PC-3 (cell line): ENCODE results near the gene HID1. TPM values are rescaled to one million over a fixed set of nuclear protein-coding genes. Genes with fewer than 3 reads are reported as not detected.

Experiments
- ATAC-seq: fragments of 200-7000 bp; cut with Tn5 transposase; 2 replicates; pipeline ENCODE4 v1.9.1; 2020; ENCODE audit warnings: mild to moderate bottlenecking, moderate library complexity
- BruUV-seq: library from RNA; stranded (reverse); fragments of 400-500 nt; replicated peaks from 2 replicates; lab custom pipeline; 2021; lab: Mats Ljungman, UMichigan
- CTCF ChIA-PET: fragments of 300-600 bp; sonication (Branson Sonifier 250); formaldehyde crosslinking; loops from one replicate; lab custom pipeline; 2022; ENCODE audit warnings: antibody characterized with exemption; lab: Charles Lee
- POLR2A ChIA-PET: fragments of 300-600 bp; sonication (Branson Sonifier 250); formaldehyde crosslinking; loops from one replicate; lab custom pipeline; 2022; ENCODE audit warnings: antibody characterized with exemption; ENCODE audit not compliant: unreplicated experiment; lab: Charles Lee
- DNase-seq: peaks from one replicate; pipeline ENCODE4 v3.0.0-alpha.2; 2015
- H2AFZ ChIP-seq: fragments of 300-600 bp; sonication (generic); 2 replicates; pipeline ENCODE4 v1.6.0; 2016; ENCODE audit warnings: antibody characterized with exemption, low read length
- H3F3A ChIP-seq: fragments of 300-600 bp; sonication (generic); one replicate; pipeline ENCODE4 v1.6.0; 2017; ENCODE audit warnings: antibody characterized with exemption, low read length, control low read depth, mild to moderate bottlenecking; ENCODE audit not compliant: unreplicated experiment
- H3K27ac ChIP-seq: fragments of 300-600 bp; sonication (generic); 2 replicates; pipeline ENCODE4 v1.5.1; 2016; ENCODE audit warnings: mild to moderate bottlenecking, low read length
- H3K27me3 ChIP-seq: fragments of 300-600 bp; sonication (generic); 2 replicates; pipeline ENCODE4 v1.6.1; 2016; ENCODE audit warnings: low read length, mixed read lengths
- H3K36me3 ChIP-seq: fragments of 300-600 bp; sonication (generic); 2 replicates; pipeline ENCODE4 v1.6.1; 2016; ENCODE audit warnings: low read depth, mixed run types, low read length, mixed read lengths
- H3K4me1 ChIP-seq: fragments of 300-600 bp; sonication (generic); 2 replicates; pipeline ENCODE4 v1.5.1; 2016; ENCODE audit warnings: low read length; ENCODE audit not compliant: insufficient read depth
- H3K4me2 ChIP-seq: fragments of 300-600 bp; sonication (generic); 2 replicates; pipeline ENCODE4 v1.6.0; 2016; ENCODE audit warnings: low read length
- H3K4me3 ChIP-seq: fragments of 300-600 bp; sonication (generic); 2 replicates; pipeline ENCODE4 v1.5.1; 2016; ENCODE audit warnings: mild to moderate bottlenecking, low read length, mixed read lengths
- H3K79me2 ChIP-seq: fragments of 300-600 bp; sonication (generic); 2 replicates; pipeline ENCODE4 v1.6.1; 2017; ENCODE audit warnings: low read length, mixed read lengths
- H3K9ac ChIP-seq: fragments of 300-600 bp; sonication (generic); 2 replicates; pipeline ENCODE4 v1.6.0; 2016; ENCODE audit warnings: mild to moderate bottlenecking, low read length
- H3K9me2 ChIP-seq: fragments of 300-600 bp; sonication (generic); replicated peaks from 2 replicates; pipeline ENCODE4 v1.6.1; 2016; ENCODE audit warnings: mixed run types, low read length, mixed read lengths
- H3K9me3 ChIP-seq: fragments of 300-600 bp; sonication (generic); 2 replicates; pipeline ENCODE4 v1.6.1; 2016; ENCODE audit warnings: low read length, mixed read lengths
- H4K20me1 ChIP-seq: fragments of 300-600 bp; sonication (generic); 2 replicates; pipeline ENCODE4 v1.6.1; 2016; ENCODE audit warnings: low read length, mixed read lengths
- CTCF ChIP-seq: fragments of 300-600 bp; sonication (generic); conservative IDR thresholded peaks from 2 replicates; pipeline ENCODE4 v1.5.1; 2017; ENCODE audit warnings: antibody characterized with exemption, low read depth, mild to moderate bottlenecking, low read length
- EZH2 ChIP-seq: fragments of 300-600 bp; sonication (generic); IDR thresholded peaks from one replicate; pipeline ENCODE4 v1.6.1; 2017; ENCODE audit warnings: antibody characterized with exemption, mild to moderate bottlenecking, low read length; ENCODE audit not compliant: unreplicated experiment
- EZH2phosphoT487 ChIP-seq: fragments of 300-600 bp; sonication (generic); IDR thresholded peaks from 2 replicates; pipeline ENCODE4 v1.6.1; 2018; ENCODE audit warnings: mild to moderate bottlenecking, antibody characterized with exemption, low read length, borderline replicate concordance
- intact Hi-C: fragments of 100-400 bp; cut with micrococcal nuclease; formaldehyde crosslinking; loops from 2 replicates; pipeline ENCODE4 v1.9.0; 2023
- total RNA-seq: library from RNA; depleted of rRNA; stranded (reverse); fragments of >200 nt; gene quantifications from 2 replicates; pipeline ENCODE4 v1.2.3, GENCODE V29; 2014

The HID1 gene
- total RNA-seq, 1 experiment from 2014 or later = 40.6 TPM

- no peaks in the 10 kb centered on the region for H3F3A ChIP-seq
- H2AFZ ChIP-seq = no peak overlapping the region
- no TSS peak for BruUV-seq
- H3K27me3 ChIP-seq = no peaks in the 10 kb centered on the region
- DNase-seq (no peak), ATAC-seq (no peak)
- intact Hi-C loops = no loop called here
- no peaks in the 10 kb centered on the region for H4K20me1 ChIP-seq
- H3K4me1 ChIP-seq = peaks cover 11% of the 10 kb centered on the region
- no peak overlapping the region for H3K27ac ChIP-seq
- no peaks in the 10 kb centered on the region for H3K9me2 ChIP-seq
- CTCF ChIA-PET = no interaction called here
- H3K36me3 ChIP-seq = peaks cover 42% of the 10 kb centered on the region
- H3K4me3 ChIP-seq = no peak overlapping the region
- peaks cover 18% of the 10 kb centered on the region for H3K79me2 ChIP-seq
- H3K9ac ChIP-seq = no peak overlapping the region
- no peak overlapping the region for H3K4me2 ChIP-seq
- no peaks in the 10 kb centered on the region for H3K9me3 ChIP-seq
- TF ChIP-seq CTCF (no peak), EZH2 (no peak), EZH2phosphoT487 (no peak)
- POLR2A ChIA-PET = no interaction called here
Observed at GRCh38 chr17:75019710-75020109, 47.2 kb upstream of the HID1 start.

- no peak for ATAC-seq
- BruUV-seq = no TSS peak
- TF ChIP-seq CTCF = no peak
- TF ChIP-seq EZH2phosphoT487 = no peak
- no peak for TF ChIP-seq EZH2
Observed at GRCh38 chr17:75019146-75019545, 46.6 kb upstream of the HID1 start.

GRCh38 chr17:75013092-75013559 is 40.6 kb upstream of the HID1 start:
- peak overlapping the region; percentile 87 for H3K4me3 ChIP-seq
- peak overlapping the region; percentile 84 for H3K9ac ChIP-seq
- POLR2A ChIA-PET = interaction anchor here (0.6 to 1.1 kb wide), 2 partner anchors 11 to 22 kb away, joined by 3 to 4 read pairs; no protein-coding TSS in a partner anchor
- DNase-seq (no peak), ATAC-seq (peak; percentile 0; the same call in 1 of the 2 replicates)
- no peaks in the 10 kb centered on the region for H3K9me2 ChIP-seq
- H3K79me2 ChIP-seq = peaks cover 38% of the 10 kb centered on the region
- H3F3A ChIP-seq = peaks cover 4% of the 10 kb centered on the region
- H3K36me3 ChIP-seq = peaks cover 7% of the 10 kb centered on the region; the same call in 1 of the 2 replicates
- no peaks in the 10 kb centered on the region for H3K27me3 ChIP-seq
- CTCF ChIA-PET = interaction anchor here (0.7 to 2.0 kb wide), 4 partner anchors 11 to 159 kb away, joined by 3 to 10 read pairs (median 6); no protein-coding TSS in a partner anchor
- intact Hi-C loops = loop anchor here (1.0 to 2.0 kb wide), 2 partner anchors 11 to 52 kb away; no protein-coding TSS in a partner anchor
- H3K4me1 ChIP-seq = peaks cover 30% of the 10 kb centered on the region
- TF ChIP-seq CTCF = no peak
- no peak for TF ChIP-seq EZH2phosphoT487
- no peak for TF ChIP-seq EZH2
- H3K4me2 ChIP-seq = peak overlapping the region; percentile 93
- BruUV-seq = TSS peak; percentile 79
- H3K9me3 ChIP-seq = no peaks in the 10 kb centered on the region
- no peaks in the 10 kb centered on the region for H4K20me1 ChIP-seq
- peak overlapping the region; percentile 98 for H2AFZ ChIP-seq
- H3K27ac ChIP-seq = peak overlapping the region; percentile 68

More at GRCh38 chr17:75019146-75019545, 46.6 kb upstream of the HID1 start:
- H3K4me1 ChIP-seq = peaks cover 6% of the 10 kb centered on the region
- peaks cover 23% of the 10 kb centered on the region for H3K79me2 ChIP-seq
- no peak overlapping the region for H3K27ac ChIP-seq
- ChIA-PET CTCF (interaction anchor here (0.6 to 0.9 kb wide), 2 partner anchors 58 to 97 kb away, joined by 3 to 4 read pairs; no protein-coding TSS in a partner anchor), POLR2A (no interaction called here)
- H3K4me2 ChIP-seq = no peak overlapping the region
- intact Hi-C loops = no loop called here
- H2AFZ ChIP-seq = no peak overlapping the region
- H4K20me1 ChIP-seq = no peaks in the 10 kb centered on the region
- DNase-seq = no peak
- H3F3A ChIP-seq = no peaks in the 10 kb centered on the region
- peaks cover 42% of the 10 kb centered on the region for H3K36me3 ChIP-seq
- no peak overlapping the region for H3K4me3 ChIP-seq
- H3K9me3 ChIP-seq = no peaks in the 10 kb centered on the region
- no peak overlapping the region for H3K9ac ChIP-seq
- no peaks in the 10 kb centered on the region for H3K9me2 ChIP-seq
- no peaks in the 10 kb centered on the region for H3K27me3 ChIP-seq
